Endothelial cell of umbilical vein (primary cell): ENCODE results near the gene GFOD1. TPM values are rescaled to one million over a fixed set of nuclear protein-coding genes. Genes with fewer than 3 reads are reported as not detected.

Experiments
- BruUV-seq: library from RNA; stranded (reverse); fragments of 400-500 nt; replicated peaks from 2 replicates; lab custom pipeline; 2021; lab: Mats Ljungman, UMichigan
- CTCF ChIA-PET: fragments of 300-600, 350-600 bp; sonication (Branson Sonifier 250); formaldehyde crosslinking; loops from one replicate; lab custom pipeline; 2021; ENCODE audit warnings: antibody characterized with exemption, inconsistent platforms; lab: Charles Lee
- POLR2A ChIA-PET: fragments of 300-600, 350-600 bp; sonication (Branson Sonifier 250); formaldehyde crosslinking; loops from one replicate; lab custom pipeline; 2021; ENCODE audit warnings: antibody characterized with exemption, inconsistent platforms; lab: Charles Lee
- DNase-seq: peaks from one replicate; pipeline ENCODE4 v3.0.0-alpha.2; 2011; ENCODE audit warnings: low read depth, low spot score
- FAIRE-seq: peaks from 2 replicates; lab custom pipeline; 2011; peaks lifted over from hg19 to GRCh38; lab: Jason Lieb, UNC
- H2AFZ ChIP-seq: 2 replicates; pipeline ENCODE4 v1.6.0; 2012; ENCODE audit warnings: low read depth, low read length, control low read depth, inconsistent platforms
- H3K27ac ChIP-seq: 2 replicates; pipeline ENCODE4 v1.5.1; 2011; ENCODE audit warnings: low read depth, mild to moderate bottlenecking, control low read depth, low read length, moderate library complexity; ENCODE audit not compliant: insufficient read depth
- H3K27me3 ChIP-seq, 2 experiments: 2 replicates each; pipeline versions ENCODE4 v1.6.0 to v1.6.1; 2011; ENCODE audit warnings: low read length in 2 of 2, mixed read lengths in 1 of 2; ENCODE audit not compliant: control insufficient read depth in 2 of 2, insufficient read depth in 2 of 2
- H3K36me3 ChIP-seq, 2 experiments: 2 replicates in 1 of 2; 3 replicates in 1 of 2; pipeline ENCODE4 v1.5.1; 2011; ENCODE audit warnings: low read length in 2 of 2, mild to moderate bottlenecking in 1 of 2, moderate library complexity in 1 of 2; ENCODE audit not compliant: control insufficient read depth in 2 of 2, insufficient read depth in 2 of 2; ENCODE audit errors: extremely low read depth in 1 of 2
- H3K4me1 ChIP-seq: 3 replicates; pipeline ENCODE4 v1.5.1; 2011; ENCODE audit warnings: mild to moderate bottlenecking, low read length; ENCODE audit not compliant: control insufficient read depth, insufficient read depth; ENCODE audit errors: extremely low read depth
- H3K4me2 ChIP-seq: 2 replicates; pipeline ENCODE4 v1.6.1; 2011; ENCODE audit warnings: low read length, control low read depth, mixed read lengths; ENCODE audit not compliant: insufficient read depth
- H3K4me3 ChIP-seq, 3 experiments: fragments of 200-600 bp in 1 of 3; sonication (generic), shearing (Covaris generic) in 1 of 3; replicated peaks in 1 of 3; 2 replicates each; pipeline ENCODE4 v1.5.1; 2011 to 2016; ENCODE audit warnings: control low read depth in 3 of 3, low read length in 3 of 3, mild to moderate bottlenecking in 2 of 3, inconsistent platforms in 1 of 3, low read depth in 1 of 3, moderate library complexity in 1 of 3; ENCODE audit not compliant: insufficient read depth in 1 of 3
- H3K79me2 ChIP-seq: 2 replicates; pipeline ENCODE4 v1.6.0; 2012; ENCODE audit warnings: low read length, inconsistent platforms; ENCODE audit not compliant: control insufficient read depth, insufficient read depth
- H3K9ac ChIP-seq: replicated peaks from 2 replicates; pipeline ENCODE3; 2011; ENCODE audit warnings: low read length, control low read depth; ENCODE audit not compliant: insufficient read depth; ENCODE audit errors: extremely low read depth
- H3K9me1 ChIP-seq: replicated peaks from 3 replicates; pipeline ENCODE4 v1.6.0; 2011; ENCODE audit warnings: mild to moderate bottlenecking, low read length; ENCODE audit not compliant: control insufficient read depth, insufficient read depth; ENCODE audit errors: extremely low read depth
- H3K9me3 ChIP-seq: replicated peaks from 2 replicates; pipeline ENCODE4 v1.5.1; 2012; ENCODE audit warnings: low read length, inconsistent platforms; ENCODE audit not compliant: control insufficient read depth, insufficient read depth
- H4K20me1 ChIP-seq: replicated peaks from 2 replicates; pipeline ENCODE3; 2011; ENCODE audit warnings: mild to moderate bottlenecking, low read length; ENCODE audit not compliant: control insufficient read depth, insufficient read depth; ENCODE audit errors: extremely low read depth
- EZH2 ChIP-seq: IDR thresholded peaks from 2 replicates; pipeline ENCODE4 v1.6.1; 2012; ENCODE audit warnings: borderline replicate concordance, low read depth, mild to moderate bottlenecking, moderate library complexity, low read length, inconsistent platforms; ENCODE audit not compliant: severe bottlenecking
- FOS ChIP-seq: IDR thresholded peaks from 2 replicates; pipeline ENCODE4 v1.6.1; 2011; ENCODE audit warnings: mild to moderate bottlenecking, low read length, moderate library complexity, borderline replicate concordance; ENCODE audit not compliant: insufficient read depth
- GATA2 ChIP-seq: IDR thresholded peaks from 2 replicates; pipeline ENCODE4 v1.7.0; 2011; ENCODE audit warnings: low read depth, mild to moderate bottlenecking, moderate library complexity, mixed read lengths, low read length; ENCODE audit not compliant: insufficient read length, insufficient read depth
- JUN ChIP-seq: IDR thresholded peaks from 2 replicates; pipeline ENCODE4 v1.6.1; 2011; ENCODE audit warnings: borderline replicate concordance, low read depth; ENCODE audit not compliant: insufficient read length, insufficient read depth
- MAX ChIP-seq: IDR thresholded peaks from 2 replicates; pipeline ENCODE4 v1.6.1; 2011; ENCODE audit not compliant: insufficient read depth, insufficient read length
- MYC ChIP-seq: IDR thresholded peaks from one replicate; pipeline ENCODE4 v1.6.1; 2011; ENCODE audit warnings: mild to moderate bottlenecking, low read depth, low read length
- POLR2A ChIP-seq: IDR thresholded peaks from 2 replicates; pipeline ENCODE4 v1.6.1; 2012; ENCODE audit warnings: low read depth, mild to moderate bottlenecking, control low read depth, low read length
- POLR2AphosphoS5 ChIP-seq: IDR thresholded peaks from 2 replicates; pipeline ENCODE4 v1.6.1; 2012; ENCODE audit warnings: low read depth, mild to moderate bottlenecking, control low read depth, low read length, moderate library complexity; ENCODE audit not compliant: insufficient read depth
- dilution Hi-C: fragments of 300-500 bp; cut with MboI; formaldehyde crosslinking; loops from one replicate; pipeline ENCODE4 v1.15.0; 2019; ENCODE audit warnings: low sequenced_read_pairs; ENCODE audit not compliant: extremely low pct_ligation_motif_present
- intact Hi-C: fragments of 100-400 bp; cut with micrococcal nuclease; formaldehyde crosslinking; loops from one replicate; pipeline ENCODE4 v1.10.0; 2022
- polyA plus RNA-seq, 4 experiments: library from polyadenylated mRNA; depleted of rRNA in 3 of 4; stranded (reverse) in 3 of 4; unstranded in 1 of 4; fragments of >200 nt; gene quantifications; 2 replicates each; pipeline versions ENCODE4 v1.2.1 to v1.2.3, GENCODE V29; 2011 to 2012; ENCODE audit warnings: missing spikeins in 1 of 4
- total RNA-seq: library from RNA; stranded (reverse); gene quantifications from 2 replicates; pipeline ENCODE4 v1.2.3, GENCODE V29; 2021
- TF ChIP-seq, protein P1 (sequence below), 2 donors: IDR thresholded peaks; 1 replicate in 1 of 2; 2 replicates in 1 of 2; pipeline ENCODE4 v1.5.1; 2011; ENCODE audit warnings: low read length in 2 of 2, mild to moderate bottlenecking in 2 of 2, moderate library complexity in 2 of 2, control low read depth in 1 of 2, inconsistent platforms in 1 of 2, low read depth in 1 of 2; ENCODE audit not compliant: insufficient read depth in 1 of 2; ENCODE audit errors: extremely low read depth in 1 of 2

Gene GFOD1
- total and polyA plus RNA-seq, 2 donors (not counting 3 experiments of a cell fraction or from before 2014, with no cell fraction given): 12.1 to 24.1 TPM

DNA sequence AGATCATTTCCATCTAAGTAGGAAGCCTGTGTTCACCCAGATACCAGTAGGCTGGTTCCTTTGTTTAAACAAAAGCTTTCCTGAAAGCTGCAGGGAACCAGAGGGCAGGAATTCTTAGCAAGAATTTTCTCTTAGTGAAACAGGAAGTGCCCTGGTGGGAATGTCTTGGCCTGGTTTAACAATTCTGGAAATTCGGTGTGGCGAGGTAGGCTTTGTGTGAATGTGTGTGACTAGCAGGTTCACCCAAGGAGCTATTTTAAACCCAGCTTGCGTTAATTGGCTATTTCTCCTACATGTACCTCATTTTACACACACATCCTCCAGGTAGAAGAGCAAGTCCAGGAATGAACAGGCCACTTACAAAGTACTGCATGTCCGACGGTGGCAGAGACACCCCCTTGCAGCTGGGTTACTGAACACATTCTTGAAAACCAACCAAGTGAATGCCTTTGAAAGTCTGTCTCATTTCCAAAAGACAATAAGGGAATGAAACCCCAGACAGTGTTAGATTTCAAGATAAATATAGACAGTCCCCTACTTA is 64.6 kb downstream of the GFOD1 start:
- no peak for TF ChIP-seq POLR2AphosphoS5
- peak; percentile 42 for TF ChIP-seq GATA2
- peak; percentile 75 for FAIRE-seq
- peak overlapping the region; percentile 66 for H3K4me2 ChIP-seq
- H3K4me3 ChIP-seq: peak overlapping the region in 1 of 3 experiments; percentile 19
- CTCF ChIA-PET: interaction anchor here (0.8 to 2.9 kb wide), 9 partner anchors 9 to 152 kb away, joined by 3 to 10 read pairs (median 6); partner anchors contain the start of genes GFOD1 and SIRT5
- no peaks in the 10 kb centered on the region for H4K20me1 ChIP-seq
- H3K9me1 ChIP-seq: no peaks in the 10 kb centered on the region
- no peaks in the 10 kb centered on the region for H3K27me3 ChIP-seq
- dilution Hi-C loops: no loop called here
- no peaks in the 10 kb centered on the region for H3K36me3 ChIP-seq
- POLR2A ChIA-PET: interaction anchor here (0.6 to 1.6 kb wide), 3 partner anchors 27 to 88 kb away, joined by 3 to 9 read pairs (median 3); no protein-coding TSS in a partner anchor
- BruUV-seq: no TSS peak
- peak overlapping the region; percentile 76 for H3K9ac ChIP-seq
- DNase-seq: peak; percentile 95
- intact Hi-C loops: loop anchor here (1.0 to 2.0 kb wide), 7 partner anchors 18 to 153 kb away; partner anchors contain the start of gene GFOD1
- H2AFZ ChIP-seq: peak overlapping the region; percentile 81
- no peaks in the 10 kb centered on the region for H3K79me2 ChIP-seq
- no peaks in the 10 kb centered on the region for H3K9me3 ChIP-seq
- peaks cover 44% of the 10 kb centered on the region for H3K4me1 ChIP-seq
- H3K27ac ChIP-seq: peak overlapping the region; percentile 92

- H3K27ac ChIP-seq: peak overlapping the region; percentile 92
- no peaks in the 10 kb centered on the region for H3K27me3 ChIP-seq
- H3K9me1 ChIP-seq: no peaks in the 10 kb centered on the region
- no peak for TF ChIP-seq MAX
- TF ChIP-seq GATA2: no peak
- TF ChIP-seq, protein P1, sequence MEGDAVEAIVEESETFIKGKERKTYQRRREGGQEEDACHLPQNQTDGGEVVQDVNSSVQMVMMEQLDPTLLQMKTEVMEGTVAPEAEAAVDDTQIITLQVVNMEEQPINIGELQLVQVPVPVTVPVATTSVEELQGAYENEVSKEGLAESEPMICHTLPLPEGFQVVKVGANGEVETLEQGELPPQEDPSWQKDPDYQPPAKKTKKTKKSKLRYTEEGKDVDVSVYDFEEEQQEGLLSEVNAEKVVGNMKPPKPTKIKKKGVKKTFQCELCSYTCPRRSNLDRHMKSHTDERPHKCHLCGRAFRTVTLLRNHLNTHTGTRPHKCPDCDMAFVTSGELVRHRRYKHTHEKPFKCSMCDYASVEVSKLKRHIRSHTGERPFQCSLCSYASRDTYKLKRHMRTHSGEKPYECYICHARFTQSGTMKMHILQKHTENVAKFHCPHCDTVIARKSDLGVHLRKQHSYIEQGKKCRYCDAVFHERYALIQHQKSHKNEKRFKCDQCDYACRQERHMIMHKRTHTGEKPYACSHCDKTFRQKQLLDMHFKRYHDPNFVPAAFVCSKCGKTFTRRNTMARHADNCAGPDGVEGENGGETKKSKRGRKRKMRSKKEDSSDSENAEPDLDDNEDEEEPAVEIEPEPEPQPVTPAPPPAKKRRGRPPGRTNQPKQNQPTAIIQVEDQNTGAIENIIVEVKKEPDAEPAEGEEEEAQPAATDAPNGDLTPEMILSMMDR (IDR thresholded peaks at IDR 0.05; ENCODE audit: extremely low read depth in 1 of 2, insufficient read depth in 1 of 2, low read depth in 1 of 2, low read length in 2 of 2): no peak
- no peak for TF ChIP-seq POLR2AphosphoS5
- no peak for TF ChIP-seq MYC
- TF ChIP-seq EZH2: no peak
- TF ChIP-seq JUN: no peak
- no peak for TF ChIP-seq FOS
- no peak for TF ChIP-seq POLR2A
- POLR2A ChIA-PET: interaction anchor here (1.6 kb wide), 1 partner anchor 26 kb away, joined by 9 read pairs; no protein-coding TSS in a partner anchor
- no peaks in the 10 kb centered on the region for H3K79me2 ChIP-seq
- H2AFZ ChIP-seq: peak overlapping the region; percentile 23
- DNase-seq: no peak
- no peak overlapping the region for H3K9ac ChIP-seq
- no peak for FAIRE-seq
- H3K4me2 ChIP-seq: no peak overlapping the region
- H3K9me3 ChIP-seq: no peaks in the 10 kb centered on the region
- BruUV-seq: no TSS peak
- no peaks in the 10 kb centered on the region for H3K36me3 ChIP-seq
- CTCF ChIA-PET: interaction anchor here (0.8 to 2.9 kb wide), 14 partner anchors 10 to 194 kb away, joined by 3 to 10 read pairs (median 4); partner anchors contain the start of genes GFOD1 and NOL7
- no peaks in the 10 kb centered on the region for H4K20me1 ChIP-seq
- H3K4me3 ChIP-seq: no peak overlapping the region
- H3K4me1 ChIP-seq: peaks cover 44% of the 10 kb centered on the region
- dilution Hi-C loops: no loop called here
- intact Hi-C loops: loop anchor here (1.0 to 2.0 kb wide), 8 partner anchors 17 to 154 kb away; partner anchors contain the start of gene GFOD1
Measured at GRCh38 chr6:13421425-13422059, 65.9 kb downstream of the GFOD1 start.
